ENCODE measurements around the gene NOS1AP.
"Not testable (repeated sequence)": the region's sequence is repeated elsewhere in the genome, so short reads cannot be mapped to it uniquely, and the experiment has no call there.

The NOS1AP gene

DNA sequence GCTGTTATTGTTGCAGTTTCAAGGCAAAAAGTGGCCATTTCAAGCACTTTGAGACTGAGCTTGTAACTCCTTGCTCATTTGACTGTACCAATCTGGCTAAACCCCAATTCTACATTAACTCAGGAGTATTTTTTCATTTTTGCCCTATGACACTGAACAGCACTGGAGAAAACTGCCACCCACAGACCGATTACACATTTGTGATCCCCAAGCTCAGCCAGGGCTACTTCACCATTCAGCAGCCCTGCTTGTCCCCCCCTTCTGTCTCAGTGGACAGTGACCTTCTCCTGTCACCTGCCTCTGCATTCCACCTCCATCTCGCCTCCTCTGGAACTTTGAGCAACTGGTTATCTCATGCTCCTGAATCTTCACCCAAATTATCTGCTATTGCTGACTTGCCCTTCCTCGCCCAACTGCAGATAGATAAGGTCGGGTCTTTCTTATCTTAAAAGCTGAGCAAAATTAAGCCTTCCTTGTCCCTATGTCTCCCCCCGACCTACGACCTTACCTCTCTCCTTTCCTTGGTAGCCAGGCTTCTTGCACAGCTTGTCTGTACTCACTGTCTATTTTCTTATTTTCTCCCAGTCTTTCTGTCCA lies 281.9 kb downstream of the NOS1AP start:
- Mint-ChIP-seq H3K27me3 (ENCODE audit: low read depth) (no peaks in the 10 kb centered on the region), H3K4me1 (ENCODE audit: low read depth) (no peaks in the 10 kb centered on the region), H3K9me3 (no peaks in the 10 kb centered on the region), H3K27ac (no peak overlapping the region), H3K36me3 (ENCODE audit: low read depth) (no peaks in the 10 kb centered on the region), H3K4me3 (no peak overlapping the region)

DNA sequence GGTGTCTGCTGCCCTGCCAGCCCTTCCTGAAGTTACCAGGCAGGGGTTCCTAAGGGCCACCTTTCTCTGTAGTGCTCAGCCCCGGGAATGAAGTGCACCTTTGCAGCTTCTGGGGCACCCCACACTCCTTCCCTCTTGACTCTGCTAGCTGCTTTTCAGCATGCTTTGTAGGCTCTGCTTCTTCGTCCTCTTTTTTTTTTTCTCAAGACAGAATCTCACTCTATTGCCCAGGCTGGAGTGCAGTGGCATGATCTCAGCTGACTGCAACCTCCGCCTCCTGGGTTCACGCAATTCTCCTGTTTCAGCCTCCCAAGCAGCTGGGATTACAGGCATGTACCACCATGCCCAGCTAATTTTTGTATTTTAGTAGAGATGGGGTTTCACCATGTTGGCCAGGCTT lies 282.4 kb downstream of the NOS1AP start:
- H3K4me1 Mint-ChIP-seq (ENCODE audit: low read depth); H3K9me3 Mint-ChIP-seq; H3K36me3 Mint-ChIP-seq (ENCODE audit: low read depth); H3K27me3 Mint-ChIP-seq (ENCODE audit: low read depth); H3K27ac Mint-ChIP-seq; H3K4me3 Mint-ChIP-seq: not testable (repeated sequence)

DNA sequence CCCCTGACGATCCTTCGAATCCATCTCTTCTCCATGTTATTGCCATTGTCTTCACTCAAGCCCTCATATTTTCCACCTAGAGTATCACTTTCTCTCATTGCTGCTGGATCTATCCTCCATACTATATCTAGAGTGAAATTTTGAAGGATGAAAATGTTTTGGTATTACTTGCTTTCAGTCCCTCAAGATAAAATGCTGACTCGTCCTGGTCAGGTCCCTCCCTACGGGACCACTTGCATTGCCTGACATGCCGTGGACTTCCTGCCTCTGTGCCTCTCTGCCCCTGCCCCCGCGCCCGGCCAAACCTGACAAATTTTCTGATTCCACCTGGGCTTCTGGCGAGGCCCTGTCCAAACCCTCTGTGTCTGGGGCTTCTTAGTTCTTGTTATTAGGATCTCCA lies 283.6 kb downstream of the NOS1AP start:
- Mint-ChIP-seq H3K4me1 (ENCODE audit: low read depth) (no peaks in the 10 kb centered on the region), H3K27ac (no peak overlapping the region), H3K36me3 (ENCODE audit: low read depth) (no peaks in the 10 kb centered on the region), H3K27me3 (ENCODE audit: low read depth) (no peaks in the 10 kb centered on the region), H3K4me3 (no peak overlapping the region), H3K9me3 (no peaks in the 10 kb centered on the region)

DNA sequence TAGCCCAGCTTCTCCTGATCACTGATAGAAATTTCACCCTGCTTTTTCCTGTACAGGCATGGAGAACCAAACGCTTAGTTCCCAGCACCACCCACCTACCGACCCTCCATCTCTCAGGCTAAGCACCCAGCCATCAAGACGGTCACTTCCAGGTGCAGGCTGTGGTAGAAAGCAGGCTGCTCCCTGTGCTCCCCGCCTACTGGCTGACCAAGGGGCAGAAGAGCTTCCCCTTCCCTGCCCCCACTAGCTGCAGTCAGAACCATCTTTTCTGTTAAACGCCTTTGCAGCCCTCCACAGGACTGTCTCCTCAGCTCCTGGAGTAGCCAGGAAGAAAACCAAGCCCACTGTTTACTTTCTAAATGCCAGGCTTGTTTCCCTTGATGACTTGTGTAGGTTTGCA lies 284.2 kb downstream of the NOS1AP start:
- Mint-ChIP-seq H3K9me3 (no peaks in the 10 kb centered on the region), H3K4me3 (no peak overlapping the region), H3K27ac (no peak overlapping the region), H3K36me3 (ENCODE audit: low read depth) (no peaks in the 10 kb centered on the region), H3K4me1 (ENCODE audit: low read depth) (no peaks in the 10 kb centered on the region), H3K27me3 (ENCODE audit: low read depth) (no peaks in the 10 kb centered on the region)

DNA sequence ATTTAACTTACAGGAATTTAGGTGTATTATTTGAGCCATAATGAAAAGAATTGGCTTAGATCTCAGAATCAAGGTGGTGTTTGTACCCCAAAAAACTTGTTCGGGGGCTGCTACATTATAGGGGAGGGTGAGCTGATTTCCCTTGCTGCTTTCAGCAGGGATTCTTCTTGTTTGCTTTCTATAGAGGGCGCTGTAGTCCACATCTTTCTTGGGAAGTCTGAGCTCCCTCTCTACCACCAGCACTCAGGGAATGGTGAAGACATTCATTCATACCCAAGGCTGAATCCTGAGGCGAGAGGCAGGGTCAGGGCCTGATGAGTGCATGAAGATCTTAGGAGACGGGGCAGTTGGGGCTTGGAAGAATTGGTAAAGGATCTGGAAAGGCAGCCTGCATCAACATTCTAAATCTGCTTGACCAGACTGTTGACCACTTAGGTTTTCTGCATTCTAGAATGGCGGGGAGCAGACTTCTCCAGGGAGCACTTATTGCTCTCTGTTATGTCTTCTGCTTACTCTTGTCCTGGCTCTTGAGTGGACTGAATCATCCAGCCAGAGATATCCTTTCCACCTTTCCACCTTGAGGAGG lies 288.3 kb downstream of the NOS1AP start:
- no peaks in the 10 kb centered on the region for H3K4me1 Mint-ChIP-seq (ENCODE audit: low read depth)
- H3K36me3 Mint-ChIP-seq (ENCODE audit: low read depth), result no peaks in the 10 kb centered on the region
- no peak overlapping the region for H3K27ac Mint-ChIP-seq
- no peaks in the 10 kb centered on the region for H3K9me3 Mint-ChIP-seq
- no peaks in the 10 kb centered on the region for H3K27me3 Mint-ChIP-seq (ENCODE audit: low read depth)
- no peak overlapping the region for H3K4me3 Mint-ChIP-seq

DNA sequence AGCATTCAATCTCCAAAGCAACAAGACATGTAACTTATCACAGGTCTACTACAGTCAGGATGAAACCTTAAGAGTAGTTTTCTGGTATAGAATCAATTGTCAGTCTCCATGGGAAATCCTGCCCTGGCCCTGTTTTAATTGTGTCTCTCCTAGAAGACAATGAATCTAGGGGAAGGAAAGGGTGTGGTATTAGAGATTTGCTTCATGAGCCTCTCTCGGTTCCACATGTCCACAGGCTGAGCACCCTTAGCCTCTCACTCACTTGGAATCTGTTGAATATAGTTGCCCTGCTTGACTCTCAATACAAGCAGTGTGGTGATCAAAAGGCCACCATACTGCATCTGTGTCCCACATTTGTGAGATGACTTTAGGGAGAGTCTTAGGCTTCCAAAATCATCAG lies 289.4 kb downstream of the NOS1AP start:
- H3K4me3 Mint-ChIP-seq, result no peak overlapping the region
- H3K9me3 Mint-ChIP-seq, result no peaks in the 10 kb centered on the region
- H3K27me3 Mint-ChIP-seq (ENCODE audit: low read depth), result no peaks in the 10 kb centered on the region
- H3K27ac Mint-ChIP-seq, result no peak overlapping the region
- H3K4me1 Mint-ChIP-seq (ENCODE audit: low read depth), result no peaks in the 10 kb centered on the region
- no peaks in the 10 kb centered on the region for H3K36me3 Mint-ChIP-seq (ENCODE audit: low read depth)

DNA sequence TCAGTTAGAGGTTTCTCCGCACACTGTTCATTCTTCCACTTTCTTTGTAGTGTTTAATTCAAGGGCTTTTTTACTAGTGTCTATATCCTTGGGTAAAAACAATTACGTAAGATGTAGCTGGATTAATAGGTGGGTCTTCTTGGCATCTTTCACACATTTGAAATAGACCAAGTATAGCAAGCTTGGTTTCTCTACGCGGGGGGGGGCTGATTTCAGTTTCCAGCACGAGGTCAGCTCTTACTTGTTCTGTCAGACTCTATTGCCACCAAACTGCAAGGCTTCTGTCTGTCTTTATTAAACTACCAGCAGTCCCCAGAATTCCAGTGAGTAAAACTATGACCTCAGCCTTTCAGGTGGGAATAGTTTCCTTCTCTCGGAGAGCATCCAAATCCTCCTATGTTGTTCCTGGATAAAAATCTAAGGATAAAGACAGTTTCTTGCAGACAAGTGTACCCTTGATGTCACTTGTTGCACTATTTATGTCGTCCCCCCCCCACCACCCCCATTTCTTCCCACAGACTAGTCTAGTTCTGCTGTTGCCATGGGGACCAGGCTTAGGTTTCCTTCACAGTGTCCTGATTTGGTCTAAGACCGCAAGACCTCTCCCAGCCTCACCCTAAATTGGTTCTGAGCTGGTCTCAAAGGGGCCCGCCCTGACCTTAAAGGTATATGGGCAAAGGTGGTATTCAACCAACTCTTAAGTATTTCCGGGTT lies 290.2 kb downstream of the NOS1AP start:
- Mint-ChIP-seq H3K36me3 (ENCODE audit: low read depth) (no peaks in the 10 kb centered on the region), H3K4me3 (no peak overlapping the region), H3K27ac (no peak overlapping the region), H3K27me3 (ENCODE audit: low read depth) (no peaks in the 10 kb centered on the region), H3K9me3 (no peaks in the 10 kb centered on the region), H3K4me1 (ENCODE audit: low read depth) (no peaks in the 10 kb centered on the region)

DNA sequence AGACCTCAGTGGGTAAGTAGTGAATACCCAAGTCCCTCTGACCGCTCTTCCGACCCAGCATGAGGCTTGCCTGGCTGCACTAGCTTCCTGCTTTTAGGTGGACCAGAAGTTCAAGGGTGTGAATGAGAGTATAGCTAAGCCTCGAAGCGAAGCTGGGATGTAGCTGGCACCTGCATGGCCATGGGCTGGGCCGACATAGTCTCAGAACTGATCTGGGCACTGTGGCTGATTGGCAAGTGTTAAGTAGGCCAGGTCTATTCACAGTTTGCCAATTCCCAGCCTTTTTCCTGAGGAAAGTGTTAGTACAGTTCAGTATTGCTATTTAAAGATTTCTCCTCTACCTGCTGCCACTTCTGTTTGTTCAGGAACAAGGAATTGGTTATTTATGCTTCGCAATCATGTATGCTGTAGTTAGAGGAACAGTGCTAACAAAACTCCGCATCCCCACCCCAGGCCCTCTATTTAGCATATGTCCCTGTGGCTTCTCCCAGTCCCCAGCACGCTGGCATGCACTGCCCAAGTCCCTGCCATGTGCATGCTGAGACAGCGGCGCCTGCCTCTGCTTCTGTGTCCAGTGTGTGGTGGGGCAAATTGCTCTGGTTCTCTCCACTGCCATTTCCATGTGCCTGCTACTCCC lies 290.9 kb downstream of the NOS1AP start:
- no peaks in the 10 kb centered on the region for H3K4me1 Mint-ChIP-seq (ENCODE audit: low read depth)
- H3K36me3 Mint-ChIP-seq (ENCODE audit: low read depth), result no peaks in the 10 kb centered on the region
- H3K27ac Mint-ChIP-seq, result no peak overlapping the region
- no peaks in the 10 kb centered on the region for H3K9me3 Mint-ChIP-seq
- H3K27me3 Mint-ChIP-seq (ENCODE audit: low read depth), result no peaks in the 10 kb centered on the region
- H3K4me3 Mint-ChIP-seq, result no peak overlapping the region

DNA sequence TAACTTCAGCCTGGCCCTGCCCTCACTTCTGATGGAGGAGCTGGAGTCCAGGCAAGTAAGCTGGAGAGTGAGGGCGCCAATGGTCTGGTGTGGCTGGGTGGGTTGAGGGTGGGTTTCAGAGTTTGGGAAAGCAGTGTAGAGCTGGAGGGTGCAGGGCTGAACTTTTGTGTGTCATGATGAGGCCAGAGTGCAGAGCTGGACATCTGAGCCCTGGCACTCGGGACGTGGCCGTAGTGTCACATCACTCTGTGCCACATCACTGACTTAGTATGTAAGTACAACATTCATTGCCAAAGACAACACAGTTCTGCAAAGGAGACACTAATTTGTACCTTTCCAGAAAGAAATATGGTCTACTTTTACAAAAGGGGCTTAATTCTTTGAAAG lies 291.4 kb downstream of the NOS1AP start:
- Mint-ChIP-seq H3K4me3 (no peak overlapping the region), H3K4me1 (ENCODE audit: low read depth) (no peaks in the 10 kb centered on the region), H3K27me3 (ENCODE audit: low read depth) (no peaks in the 10 kb centered on the region), H3K36me3 (ENCODE audit: low read depth) (no peaks in the 10 kb centered on the region), H3K9me3 (no peaks in the 10 kb centered on the region), H3K27ac (no peak overlapping the region)

DNA sequence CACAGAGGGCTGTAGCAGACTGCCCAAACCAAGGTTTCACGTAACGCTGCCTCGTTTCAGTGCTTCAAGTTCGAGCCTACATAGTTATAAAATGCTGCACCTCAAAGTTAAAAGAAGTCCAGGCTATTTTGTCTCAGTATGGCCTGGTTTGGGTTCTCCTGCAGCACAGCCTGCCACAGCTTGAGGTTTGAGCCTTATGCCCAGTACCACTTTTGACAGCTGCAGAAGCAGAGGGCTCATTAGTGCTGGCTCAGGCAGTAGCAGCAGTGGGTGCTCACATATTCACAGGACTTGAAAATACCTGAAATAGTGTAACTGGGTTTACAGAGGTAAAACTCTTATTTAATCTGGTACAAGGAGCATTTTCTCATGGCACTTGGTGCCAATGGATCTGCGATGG lies 291.9 kb downstream of the NOS1AP start:
- Mint-ChIP-seq H3K27ac (no peak overlapping the region), H3K36me3 (ENCODE audit: low read depth) (no peaks in the 10 kb centered on the region), H3K4me3 (no peak overlapping the region), H3K9me3 (no peaks in the 10 kb centered on the region), H3K4me1 (ENCODE audit: low read depth) (no peaks in the 10 kb centered on the region), H3K27me3 (ENCODE audit: low read depth) (no peaks in the 10 kb centered on the region)

DNA sequence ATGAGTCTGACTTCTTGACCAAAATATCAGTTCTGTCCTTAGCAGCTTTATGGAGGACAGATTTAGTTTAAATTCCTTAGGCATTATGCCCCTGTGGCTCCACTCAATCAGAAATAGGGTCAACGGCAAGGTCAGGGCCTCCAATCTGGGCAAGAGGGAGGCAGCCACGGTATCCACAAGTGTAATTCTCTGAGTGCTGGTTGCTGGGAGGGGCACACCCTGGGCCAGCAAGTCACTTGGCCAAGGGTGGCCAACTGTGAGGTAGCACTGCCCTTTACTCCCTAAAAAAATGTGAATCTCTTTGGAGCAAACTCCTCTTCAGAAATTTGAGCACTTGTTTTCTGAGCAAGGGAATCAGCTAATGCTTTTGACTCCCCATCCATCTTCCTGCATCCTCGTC lies 294.3 kb downstream of the NOS1AP start:
- Mint-ChIP-seq H3K9me3 (no peaks in the 10 kb centered on the region), H3K36me3 (ENCODE audit: low read depth) (no peaks in the 10 kb centered on the region), H3K4me3 (no peak overlapping the region), H3K4me1 (ENCODE audit: low read depth) (no peaks in the 10 kb centered on the region), H3K27ac (no peak overlapping the region), H3K27me3 (ENCODE audit: low read depth) (no peaks in the 10 kb centered on the region)

DNA sequence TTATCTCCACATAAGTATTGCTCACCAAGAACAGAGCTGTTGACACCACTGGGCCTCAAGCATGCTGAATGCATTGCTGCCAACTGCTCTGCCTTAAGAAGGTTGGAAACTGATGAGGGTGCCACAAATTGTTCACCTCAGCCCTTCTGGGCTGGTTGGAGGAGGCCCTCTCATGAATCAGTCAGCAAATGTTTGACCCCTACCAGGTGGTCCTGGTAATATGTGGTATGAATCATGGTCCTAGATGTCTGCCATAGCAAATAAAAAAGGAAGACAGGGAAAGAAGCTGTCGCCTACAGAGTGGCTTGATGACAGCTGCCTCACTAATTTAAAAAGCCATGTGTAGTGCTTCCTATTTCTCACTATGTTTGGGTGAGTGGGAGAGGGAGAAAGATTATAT lies 295.0 kb downstream of the NOS1AP start:
- no peaks in the 10 kb centered on the region for H3K36me3 Mint-ChIP-seq (ENCODE audit: low read depth)
- no peak overlapping the region for H3K27ac Mint-ChIP-seq
- no peak overlapping the region for H3K4me3 Mint-ChIP-seq
- no peaks in the 10 kb centered on the region for H3K4me1 Mint-ChIP-seq (ENCODE audit: low read depth)
- H3K27me3 Mint-ChIP-seq (ENCODE audit: low read depth), result no peaks in the 10 kb centered on the region
- no peaks in the 10 kb centered on the region for H3K9me3 Mint-ChIP-seq

DNA sequence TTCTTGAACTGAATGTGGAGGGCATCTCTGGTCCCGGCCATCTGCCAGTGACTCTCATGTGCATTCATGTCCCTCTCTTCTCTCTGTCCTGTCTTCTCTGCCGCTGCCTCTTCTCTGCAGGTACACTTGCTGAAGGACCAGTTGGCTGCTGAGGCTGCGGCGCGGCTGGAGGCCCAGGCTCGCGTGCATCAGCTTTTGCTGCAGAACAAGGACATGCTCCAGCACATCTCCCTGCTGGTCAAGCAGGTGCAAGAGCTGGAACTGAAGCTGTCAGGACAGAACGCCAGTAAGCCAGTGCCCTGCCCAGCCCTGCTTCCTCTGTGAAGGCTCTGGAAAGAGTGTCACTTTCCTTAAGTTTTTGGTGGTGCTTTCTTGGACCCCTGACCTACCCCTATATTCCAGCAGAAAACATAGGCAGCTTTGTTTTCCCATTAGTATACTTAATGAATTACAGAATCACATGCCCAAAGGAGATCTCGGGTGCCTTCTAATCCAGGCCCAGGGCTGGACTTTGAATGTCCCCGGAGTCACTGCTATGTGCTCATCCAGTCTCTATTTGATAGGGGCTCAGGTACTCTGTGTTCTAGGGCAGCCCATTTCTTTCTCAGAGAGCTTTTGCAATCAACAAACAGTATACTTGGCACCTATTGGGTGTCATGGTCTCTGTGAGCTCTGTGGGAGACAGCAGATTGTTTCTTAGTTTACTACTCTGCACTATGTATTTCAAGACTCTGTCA lies 296.0 kb downstream of the NOS1AP start:
- Mint-ChIP-seq H3K9me3 (no peaks in the 10 kb centered on the region), H3K4me1 (ENCODE audit: low read depth) (no peaks in the 10 kb centered on the region), H3K27me3 (ENCODE audit: low read depth) (no peaks in the 10 kb centered on the region), H3K36me3 (ENCODE audit: low read depth) (no peaks in the 10 kb centered on the region), H3K4me3 (no peak overlapping the region), H3K27ac (no peak overlapping the region)

DNA sequence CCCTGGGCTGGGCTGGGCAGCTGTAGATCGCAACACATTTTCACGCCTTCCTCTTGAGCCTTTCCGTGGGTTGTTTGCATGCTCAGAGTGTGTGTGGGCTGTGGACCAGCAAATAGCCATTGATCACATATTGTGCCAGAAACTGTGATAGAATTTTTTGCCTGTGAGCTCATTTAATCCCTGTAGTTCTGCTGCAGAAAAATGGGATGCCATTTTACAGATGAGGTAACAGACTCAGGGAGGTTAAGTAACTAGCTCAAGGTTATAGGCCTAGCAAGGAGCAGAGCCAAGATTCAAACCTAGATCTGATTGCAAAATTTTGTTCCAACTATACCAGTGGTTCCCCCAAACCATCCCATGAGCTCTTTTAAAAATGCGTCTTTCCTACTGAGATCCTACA lies 296.7 kb downstream of the NOS1AP start:
- no peaks in the 10 kb centered on the region for H3K4me1 Mint-ChIP-seq (ENCODE audit: low read depth)
- no peak overlapping the region for H3K27ac Mint-ChIP-seq
- H3K4me3 Mint-ChIP-seq, result no peak overlapping the region
- H3K36me3 Mint-ChIP-seq (ENCODE audit: low read depth), result no peaks in the 10 kb centered on the region
- no peaks in the 10 kb centered on the region for H3K9me3 Mint-ChIP-seq
- H3K27me3 Mint-ChIP-seq (ENCODE audit: low read depth), result no peaks in the 10 kb centered on the region

DNA sequence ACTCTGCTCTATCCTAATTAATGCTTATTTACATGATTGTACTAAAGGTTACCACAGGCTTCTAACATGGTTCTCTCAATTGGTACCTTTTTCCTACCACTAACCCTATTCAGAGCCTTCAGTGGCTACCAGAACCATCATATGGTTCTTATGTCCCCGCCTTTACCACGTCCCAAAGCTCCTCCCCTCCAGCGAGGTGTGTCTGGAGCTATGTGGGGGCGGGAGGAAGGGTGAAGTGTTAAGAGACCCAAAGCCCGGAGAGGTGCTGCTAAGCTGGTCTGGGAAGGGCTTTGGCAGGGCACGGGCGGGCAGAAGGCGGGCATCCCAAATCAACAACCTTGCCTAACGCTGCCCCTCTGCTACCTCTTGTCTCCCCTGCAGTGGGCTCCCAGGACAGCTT lies 297.2 kb downstream of the NOS1AP start:
- no peaks in the 10 kb centered on the region for H3K36me3 Mint-ChIP-seq (ENCODE audit: low read depth)
- H3K4me3 Mint-ChIP-seq, result no peak overlapping the region
- no peak overlapping the region for H3K27ac Mint-ChIP-seq
- no peaks in the 10 kb centered on the region for H3K4me1 Mint-ChIP-seq (ENCODE audit: low read depth)
- H3K27me3 Mint-ChIP-seq (ENCODE audit: low read depth), result no peaks in the 10 kb centered on the region
- no peaks in the 10 kb centered on the region for H3K9me3 Mint-ChIP-seq
